Superior temporal gyrus (tissue), 1 donor: ENCODE results near the gene F12.
"Not testable (repeated sequence)": the region's sequence is repeated elsewhere in the genome, so short reads cannot be mapped to it uniquely, and the experiment has no call there.

Experiments used
- DNase-seq: peaks from one replicate; pipeline ENCODE4 v3.0.0-alpha.2; 2016; ENCODE audit errors: extremely low spot score

F12 gene

GRCh38 chr5:177368869-177369644, 40.3 kb downstream of the F12 start:
- no peak for DNase-seq

GRCh38 chr5:177367981-177368868, 41.1 kb downstream of the F12 start:
- DNase-seq, result no peak

- DNase-seq, result no peak
Measured at GRCh38 chr5:177367323-177367848, 42.0 kb downstream of the F12 start.

GRCh38 chr5:177366528-177367322, 42.6 kb downstream of the F12 start:
- no peak for DNase-seq

- no peak for DNase-seq
Measured at GRCh38 chr5:177365845-177366527, 43.4 kb downstream of the F12 start.

GRCh38 chr5:177364159-177364962, 45.0 kb downstream of the F12 start:
- DNase-seq, result no peak

GRCh38 chr5:177363565-177363964, 45.8 kb downstream of the F12 start:
- DNase-seq, result no peak

GRCh38 chr5:177362610-177363507, 46.5 kb downstream of the F12 start:
- DNase-seq, result no peak

GRCh38 chr5:177362292-177362609, 47.1 kb downstream of the F12 start:
- DNase-seq, result no peak

- DNase-seq, result no peak
Measured at GRCh38 chr5:177361418-177362291, 47.7 kb downstream of the F12 start.

GRCh38 chr5:177360740-177361139, 48.6 kb downstream of the F12 start:
- DNase-seq, result not testable (repeated sequence)

GRCh38 chr5:177359860-177360259, 49.5 kb downstream of the F12 start:
- no peak for DNase-seq

GRCh38 chr5:177359451-177359851, 49.9 kb downstream of the F12 start:
- DNase-seq, result no peak

GRCh38 chr5:177358370-177358819, 51.0 kb downstream of the F12 start:
- DNase-seq, result no peak

GRCh38 chr5:177357459-177358351, 51.7 kb downstream of the F12 start, which contains the start of gene RGS14:
Gene RGS14 (plus strand): TSS chr5:177357924. CDS start chr5:177358025, 101 bp downstream.
- DNase-seq, result peak; percentile 30

- DNase-seq, result no peak
Measured at GRCh38 chr5:177357146-177357458, 52.3 kb downstream of the F12 start.

- DNase-seq, result no peak
Measured at GRCh38 chr5:177356746-177357145, 52.6 kb downstream of the F12 start.

GRCh38 chr5:177355868-177356168, 53.5 kb downstream of the F12 start:
- DNase-seq, result no peak
